HG03342 (cell line): ENCODE results near the gene AGO3.

Experiments
- ATAC-seq: cut with Tn5 transposase; IDR thresholded peaks from one replicate; pipeline ENCODE4 v1.9.1; 2021; ENCODE audit warnings: mild to moderate bottlenecking, moderate library complexity; ENCODE audit not compliant: unreplicated experiment

AGO3 gene

DNA sequence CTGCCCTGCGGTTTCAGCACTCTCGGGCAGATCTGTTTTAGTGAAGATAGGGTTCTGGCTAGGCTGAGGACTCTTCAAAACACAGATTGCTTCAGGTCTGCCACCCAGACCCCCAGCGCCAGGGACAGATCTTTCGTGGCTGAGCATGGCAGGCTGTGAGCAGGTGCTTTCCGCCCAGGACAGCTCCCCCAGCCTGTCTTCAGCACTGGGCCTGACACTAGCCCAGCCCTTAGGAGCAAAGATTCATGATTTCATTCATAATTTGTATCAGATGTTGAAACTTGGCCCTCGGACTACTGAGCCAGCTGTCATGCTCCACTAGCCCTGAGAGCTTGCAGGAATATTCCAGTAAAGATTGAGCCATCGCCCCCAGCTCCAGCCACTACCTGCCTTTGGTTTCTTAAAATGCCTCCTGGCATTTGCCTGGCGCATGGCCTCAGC lies 163.7 kb downstream of the AGO3 start:
- ATAC-seq, result no peak

DNA sequence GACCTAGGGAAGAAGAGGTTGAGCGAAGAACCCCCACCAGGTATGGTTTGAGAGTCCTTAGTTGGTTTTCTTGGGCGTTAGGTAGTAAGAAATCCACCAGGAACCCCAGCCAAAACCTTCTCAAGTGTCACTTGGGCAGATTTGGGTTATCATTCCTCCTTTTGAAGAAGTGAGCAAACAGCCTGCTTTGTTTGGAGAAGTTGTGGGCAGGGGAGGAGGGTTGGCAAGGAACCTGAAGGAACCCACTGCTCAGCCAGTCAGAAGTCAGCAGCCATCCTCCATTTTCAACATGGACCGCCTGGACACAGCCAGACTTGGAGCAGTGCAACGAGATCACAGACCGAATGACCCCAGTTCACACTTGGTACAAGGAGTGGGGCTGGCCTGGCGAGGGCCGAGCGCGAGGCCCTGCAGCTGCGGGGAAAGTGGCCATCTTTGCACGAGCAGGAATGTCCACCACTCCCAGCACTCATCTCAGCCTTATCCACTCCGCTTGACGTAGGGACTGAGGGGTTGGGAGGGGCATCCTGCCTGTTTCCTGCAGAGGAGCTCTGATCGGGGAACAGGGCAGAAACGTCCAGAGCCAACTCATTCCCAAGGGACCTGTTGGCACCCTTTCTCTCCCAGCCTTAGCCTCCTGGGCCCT lies 165.0 kb downstream of the AGO3 start:
- ATAC-seq, result no peak

DNA sequence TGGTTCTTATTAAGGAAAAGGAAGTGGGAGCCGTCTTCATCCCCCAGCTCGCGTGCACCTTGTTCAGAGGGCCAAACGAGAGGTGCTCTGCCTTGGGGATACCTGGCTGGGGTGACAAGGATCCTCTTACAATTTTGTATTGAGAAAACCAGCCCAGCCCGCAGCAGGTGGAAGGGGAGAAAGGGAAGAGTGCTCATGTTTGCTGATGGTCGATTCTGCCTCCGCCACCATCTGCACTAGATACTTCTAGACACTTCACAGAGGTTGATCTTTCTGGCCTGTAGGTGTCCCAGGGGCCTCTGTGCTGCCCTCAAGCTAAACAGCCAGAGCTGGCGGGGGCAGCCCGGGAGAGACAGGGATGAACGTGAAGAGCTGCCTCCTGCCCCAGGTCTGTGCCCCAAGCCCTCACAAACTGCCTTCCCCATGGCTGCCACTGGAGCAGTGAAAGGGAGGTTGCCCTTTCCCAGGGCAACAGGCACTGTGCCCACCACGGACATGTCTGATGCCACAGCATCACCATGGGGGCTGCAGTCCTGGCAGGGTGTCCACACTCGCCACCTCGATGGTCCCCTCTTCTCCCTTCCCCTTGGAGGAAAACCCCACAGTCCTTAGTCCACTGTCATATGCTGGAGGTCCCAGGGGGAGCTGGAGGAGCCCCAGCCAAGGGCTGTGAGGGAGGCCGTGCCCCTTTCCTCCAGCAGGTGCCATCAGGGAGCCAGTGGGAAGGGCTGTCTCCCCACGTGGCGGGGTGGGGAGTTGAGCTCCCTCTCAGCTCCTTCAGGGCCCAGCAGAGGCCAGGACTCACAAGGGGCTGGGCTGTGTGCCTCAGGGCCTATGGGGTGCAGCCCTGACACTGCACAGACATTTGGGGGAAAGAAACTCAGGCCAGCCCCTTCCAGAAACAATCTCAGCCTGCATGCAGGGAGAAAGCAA lies 165.9 kb downstream of the AGO3 start:
- ATAC-seq, result no peak

DNA sequence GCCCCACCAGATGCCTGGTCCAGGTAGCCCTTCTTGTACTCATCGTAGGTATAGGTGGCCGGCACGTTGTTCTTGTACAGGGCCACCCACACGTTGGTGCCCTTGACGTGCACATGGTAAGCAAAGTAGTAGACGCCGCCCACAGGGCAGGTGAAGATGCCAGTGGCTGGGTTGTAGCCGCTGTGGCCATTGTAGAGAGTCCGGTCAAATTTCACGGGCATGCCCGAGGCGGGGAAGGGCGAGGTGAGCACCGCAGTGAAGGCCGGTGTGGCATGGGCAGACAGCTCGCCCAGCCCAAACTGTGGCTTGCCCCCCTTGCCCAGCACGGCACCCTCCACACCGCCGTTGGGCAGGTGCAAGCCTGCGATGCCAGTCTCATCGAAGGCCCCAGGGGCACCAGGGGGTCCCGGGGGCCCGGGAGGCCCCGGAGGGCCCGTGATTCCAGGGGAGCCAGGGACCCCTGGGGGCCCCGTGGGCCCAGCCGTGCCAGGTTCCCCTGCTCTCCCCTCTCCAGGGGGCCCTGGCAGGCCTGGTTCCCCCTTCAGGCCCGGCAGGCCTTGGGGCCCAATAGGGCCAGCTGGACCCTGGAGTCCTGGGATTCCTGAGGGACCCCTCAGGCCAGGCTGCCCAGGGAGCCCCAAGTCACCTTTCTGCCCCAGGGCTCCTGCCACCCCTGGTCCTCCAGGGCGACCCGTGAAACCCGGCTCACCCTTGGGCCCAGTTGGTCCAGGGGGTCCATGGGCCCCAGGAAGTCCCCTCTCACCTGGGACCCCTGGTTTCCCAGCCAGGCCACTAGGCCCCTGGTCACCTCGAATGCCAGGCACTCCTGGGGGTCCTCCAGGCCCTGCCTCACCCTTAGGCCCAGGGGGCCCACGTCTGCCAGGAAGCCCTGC lies 167.0 kb downstream of the AGO3 start:
- ATAC-seq, result no peak

DNA sequence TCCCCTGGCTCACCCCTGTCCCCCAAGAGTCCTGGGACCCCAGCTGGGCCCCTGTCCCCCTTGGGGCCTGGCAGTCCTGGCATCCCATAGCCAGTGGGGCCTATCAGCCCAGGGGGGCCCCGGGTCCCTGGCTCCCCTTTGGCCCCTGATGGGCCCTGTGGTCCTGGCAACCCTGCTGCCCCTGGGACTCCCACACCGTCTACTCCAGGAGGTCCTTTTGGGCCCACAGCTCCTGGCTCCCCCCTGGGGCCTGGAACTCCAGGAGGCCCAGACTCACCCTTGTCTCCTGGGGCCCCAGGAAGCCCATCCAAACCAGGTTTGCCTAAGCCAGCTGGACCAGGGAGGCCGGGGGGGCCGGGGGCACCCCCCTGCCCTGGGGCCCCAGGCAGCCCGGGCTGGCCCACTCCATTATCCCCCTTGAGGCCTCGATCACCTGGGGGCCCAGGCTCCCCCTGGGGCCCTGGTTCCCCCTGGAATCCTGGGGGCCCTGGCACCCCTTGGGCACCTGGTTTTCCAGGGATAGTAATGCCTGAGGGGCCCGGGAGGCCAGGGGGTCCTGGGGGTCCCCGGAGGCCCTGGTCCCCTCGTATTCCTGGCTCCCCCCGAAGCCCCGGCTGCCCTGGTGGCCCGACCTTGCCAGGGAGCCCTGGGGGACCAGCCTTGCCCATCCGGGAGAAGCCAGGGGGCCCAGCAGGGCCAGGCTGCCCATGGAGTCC lies 167.9 kb downstream of the AGO3 start:
- ATAC-seq, result no peak

DNA sequence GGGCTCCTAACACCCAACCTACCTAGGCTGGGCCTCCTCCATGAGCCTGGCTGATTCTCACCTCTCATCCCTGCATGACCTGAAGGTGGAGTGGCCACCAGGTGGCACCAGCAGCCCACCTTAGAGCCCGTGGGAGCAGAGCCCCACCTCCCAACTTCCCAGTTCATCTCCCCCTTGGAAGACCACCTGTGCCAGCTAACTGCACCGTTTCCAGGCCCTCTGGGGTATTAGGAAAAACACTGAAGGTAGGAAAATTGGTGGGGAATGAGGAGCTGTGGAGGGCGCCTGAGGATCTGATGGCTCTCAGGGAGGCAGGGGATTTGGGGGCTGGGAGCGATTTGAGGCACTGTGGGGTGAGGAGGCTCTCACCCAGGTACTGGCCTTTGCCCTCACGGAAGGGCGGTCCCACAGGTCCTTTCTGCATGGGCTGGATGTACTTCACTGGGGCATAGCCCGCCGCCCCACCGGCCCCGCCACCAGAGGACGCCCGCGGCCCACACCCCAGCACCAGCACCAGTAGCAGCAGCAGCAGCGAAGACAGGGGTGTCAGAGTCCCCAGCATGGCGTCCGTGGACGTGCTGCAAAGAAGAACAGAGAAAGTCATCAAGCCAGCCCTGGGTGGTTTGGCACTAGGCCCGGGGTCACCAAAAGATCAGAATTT lies 168.9 kb downstream of the AGO3 start:
- ATAC-seq, result no peak

DNA sequence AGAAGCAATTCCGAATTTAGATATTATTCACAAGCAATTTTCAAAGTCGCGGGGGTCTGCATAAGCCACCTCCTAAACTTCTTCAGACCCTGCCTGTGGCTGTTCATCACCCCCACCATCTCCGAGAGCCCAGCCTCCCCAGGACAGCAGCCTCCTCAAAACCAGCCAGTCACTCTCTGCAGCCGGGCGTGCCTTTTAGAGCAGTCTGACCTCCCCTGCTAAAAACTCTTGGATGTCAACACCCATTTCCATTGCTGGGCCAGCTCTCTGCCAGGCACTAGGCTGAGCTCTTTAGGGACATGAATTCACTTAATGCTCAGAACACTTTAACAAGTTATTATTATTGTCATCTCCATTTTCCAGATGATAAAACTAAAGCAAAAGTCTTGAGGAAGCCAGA lies 169.5 kb downstream of the AGO3 start:
- no peak for ATAC-seq

DNA sequence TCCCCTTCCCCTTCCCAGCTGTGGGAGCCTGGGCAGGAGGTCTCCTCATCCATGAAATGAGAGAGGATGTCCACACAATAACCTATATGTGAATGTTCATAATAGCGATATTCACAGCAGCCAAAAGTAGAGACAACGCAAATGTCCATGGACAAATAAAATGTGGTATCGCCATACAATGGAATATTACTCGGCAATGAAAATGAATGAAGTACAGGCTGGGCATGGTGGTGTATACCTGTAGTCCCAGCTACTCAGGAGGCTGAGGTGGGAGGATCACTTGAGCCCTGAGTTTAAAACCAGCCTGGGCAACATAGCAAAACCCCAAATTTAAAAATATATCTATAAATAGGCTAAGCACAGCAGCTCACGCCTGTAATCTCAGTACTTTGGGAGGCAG lies 170.6 kb downstream of the AGO3 start:
- no peak for ATAC-seq

DNA sequence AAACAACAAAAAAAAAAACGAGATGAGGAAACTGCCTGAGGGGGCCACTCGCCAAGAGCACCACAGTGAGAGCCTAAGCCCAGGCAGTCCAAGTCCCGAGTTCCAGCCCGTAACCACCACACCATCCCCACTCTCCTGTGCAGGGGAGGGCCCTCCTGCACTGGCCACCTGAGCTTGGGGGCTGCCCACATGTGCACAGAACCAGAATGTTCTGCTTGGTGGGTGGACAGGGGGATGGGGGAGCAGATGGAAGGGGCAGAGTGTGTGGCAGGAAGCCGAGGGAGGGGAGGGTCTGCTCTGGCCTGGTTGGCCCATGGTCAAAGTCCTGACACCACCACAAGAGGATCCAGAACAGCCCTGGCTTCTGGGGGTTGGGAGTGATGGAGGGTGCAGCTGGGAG lies 175.4 kb downstream of the AGO3 start:
- no peak for ATAC-seq

DNA sequence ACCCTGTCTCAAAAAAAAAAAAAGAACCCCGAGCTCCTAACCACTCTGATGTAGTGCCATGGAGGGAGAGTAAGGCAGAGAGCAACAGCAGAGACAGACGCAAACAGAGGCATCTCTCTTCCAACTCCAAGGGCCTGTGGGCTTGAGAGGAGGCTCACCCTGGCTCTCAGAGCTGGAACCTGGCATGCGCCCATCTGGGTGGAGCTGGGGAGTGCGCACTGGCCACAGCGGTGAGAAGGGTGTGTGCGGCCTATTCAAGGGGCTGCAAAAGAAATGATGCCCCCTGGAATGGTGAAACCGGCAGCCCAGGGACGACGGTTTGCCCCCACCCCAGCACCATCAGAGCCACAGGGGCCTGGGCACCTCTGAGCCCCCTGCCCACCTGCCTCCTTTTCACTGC lies 176.5 kb downstream of the AGO3 start:
- ATAC-seq, result no peak

DNA sequence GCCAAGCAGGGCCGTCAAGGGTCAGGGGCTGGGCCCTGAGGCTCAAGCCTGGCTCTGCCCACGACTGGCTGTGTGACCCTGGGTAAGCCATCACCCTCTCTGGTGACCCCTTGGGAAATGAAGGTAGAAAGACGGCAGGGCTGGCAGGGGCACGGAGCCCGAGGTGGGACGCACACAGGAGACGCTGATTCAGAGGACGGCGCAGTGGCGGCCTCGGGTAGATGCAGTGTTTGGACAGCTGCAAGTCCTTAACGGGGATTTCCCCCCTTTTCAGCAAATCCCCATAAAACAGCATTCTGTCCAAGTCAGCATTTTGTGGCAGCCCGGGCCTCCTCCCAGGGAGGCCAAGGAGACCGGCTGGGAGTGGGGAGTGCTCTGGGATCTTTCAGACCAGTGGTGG lies 177.4 kb downstream of the AGO3 start:
- ATAC-seq, result no peak

DNA sequence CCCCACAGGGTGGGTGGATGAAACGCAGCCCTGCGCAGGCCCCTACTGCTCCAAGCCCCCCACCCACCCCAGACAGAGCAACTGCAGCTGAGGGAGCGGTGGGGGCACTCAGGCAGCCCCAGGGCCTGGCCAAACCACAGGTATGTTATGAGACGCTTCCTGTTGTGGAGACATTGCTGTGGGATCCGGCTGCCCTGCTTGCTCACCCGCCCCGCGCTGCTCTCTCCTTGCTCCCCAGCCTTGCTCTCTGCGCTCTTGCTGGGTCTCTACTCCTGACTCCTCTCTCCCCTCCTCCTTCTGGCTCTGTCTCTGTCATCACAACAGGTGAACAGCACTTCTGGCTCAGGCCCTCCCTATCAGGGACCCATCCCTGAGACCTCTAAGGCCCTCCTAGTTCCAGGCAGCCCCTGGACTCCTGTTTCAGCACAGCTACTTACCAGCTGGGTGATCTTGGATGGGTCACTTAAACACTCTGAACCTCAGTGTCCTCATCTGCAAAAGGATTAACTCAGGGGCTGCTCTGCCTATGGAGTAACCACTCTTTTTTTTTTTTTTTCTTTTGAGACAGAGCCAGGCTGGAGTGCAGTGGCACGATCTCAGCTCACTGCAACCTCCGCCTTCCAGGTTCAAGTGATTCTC lies 178.3 kb downstream of the AGO3 start:
- no peak for ATAC-seq

DNA sequence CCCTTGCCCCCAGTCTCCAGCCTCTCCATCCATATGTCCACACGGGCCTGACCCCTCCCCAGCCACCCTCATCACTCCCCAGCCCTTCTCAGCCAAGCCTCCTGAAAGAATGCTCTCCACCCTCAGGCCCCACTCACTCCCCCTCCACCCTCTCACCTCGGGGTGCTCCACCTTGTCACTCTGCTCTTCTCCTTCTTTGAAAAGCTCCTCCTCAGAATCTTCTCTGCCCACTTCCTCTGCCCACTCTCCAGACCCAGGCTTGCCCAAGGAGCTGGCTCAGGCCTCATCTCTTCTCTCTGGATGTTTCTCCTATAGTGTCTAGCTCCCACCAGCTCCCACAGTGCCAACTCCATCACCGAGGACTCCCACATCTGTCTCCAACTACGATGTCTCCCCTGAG lies 180.2 kb downstream of the AGO3 start:
- ATAC-seq, result no peak

DNA sequence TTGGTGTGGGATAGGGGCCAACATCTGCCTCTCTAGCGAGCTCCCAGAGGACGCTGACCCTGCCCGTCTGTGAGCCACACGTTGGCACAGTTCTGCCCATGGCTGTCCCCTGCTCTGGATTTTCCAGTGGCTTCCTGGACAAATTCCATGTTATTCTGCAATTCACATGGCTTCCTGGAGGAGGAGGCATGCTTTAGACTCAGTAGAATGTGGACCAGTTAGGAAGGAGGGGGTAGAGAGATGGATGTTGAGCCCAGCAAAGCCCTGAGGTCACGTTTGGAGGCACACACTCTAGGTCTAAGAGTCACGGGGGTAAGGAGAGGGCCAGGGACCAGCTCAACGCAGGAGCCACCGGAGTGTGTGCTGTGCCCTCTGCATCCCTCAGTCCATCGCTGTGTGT lies 181.9 kb downstream of the AGO3 start:
- no peak for ATAC-seq

DNA sequence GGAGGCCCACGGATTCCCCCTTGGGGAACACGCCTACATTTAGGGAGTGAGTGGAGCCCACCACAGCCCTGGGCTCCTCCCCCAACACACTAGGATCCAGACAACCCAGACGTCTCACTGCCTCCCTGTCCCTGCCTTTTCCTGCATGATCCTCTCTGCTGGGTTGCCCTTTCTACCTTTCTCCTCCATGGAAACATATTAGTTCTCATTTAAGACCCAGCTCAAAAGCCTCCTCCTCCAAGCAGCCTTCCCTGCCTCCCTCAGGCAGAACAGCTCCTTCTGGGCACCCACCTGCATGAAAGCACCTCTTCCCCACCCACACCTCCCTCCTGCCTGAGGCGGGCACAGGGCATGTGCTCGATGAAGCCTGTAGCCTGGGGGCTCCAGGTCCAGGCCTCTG lies 183.5 kb downstream of the AGO3 start:
- no peak for ATAC-seq

DNA sequence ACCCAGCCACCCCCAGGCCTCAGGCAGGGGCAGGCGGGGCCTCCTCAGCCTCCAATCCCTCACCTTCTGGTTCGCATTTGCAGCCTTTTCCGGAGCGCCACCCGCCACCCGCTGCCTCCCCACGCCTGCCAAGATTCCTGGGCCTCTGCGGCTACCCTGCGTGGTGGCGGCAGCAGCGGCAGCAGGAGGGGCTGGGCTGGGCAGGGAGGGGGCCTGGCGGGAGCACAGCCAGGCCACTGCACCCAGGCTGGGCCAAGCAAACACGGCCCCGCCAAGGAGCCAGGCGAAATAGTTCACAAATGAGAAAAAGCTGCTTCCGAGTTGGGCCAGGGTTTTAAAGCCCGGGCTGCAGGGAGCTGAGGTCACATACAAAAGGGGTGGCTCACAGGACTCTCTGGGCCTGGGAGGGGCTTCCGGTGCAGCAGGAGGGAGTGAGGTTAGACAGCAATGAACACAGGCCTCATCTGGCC lies 184.3 kb downstream of the AGO3 start:
- no peak for ATAC-seq

DNA sequence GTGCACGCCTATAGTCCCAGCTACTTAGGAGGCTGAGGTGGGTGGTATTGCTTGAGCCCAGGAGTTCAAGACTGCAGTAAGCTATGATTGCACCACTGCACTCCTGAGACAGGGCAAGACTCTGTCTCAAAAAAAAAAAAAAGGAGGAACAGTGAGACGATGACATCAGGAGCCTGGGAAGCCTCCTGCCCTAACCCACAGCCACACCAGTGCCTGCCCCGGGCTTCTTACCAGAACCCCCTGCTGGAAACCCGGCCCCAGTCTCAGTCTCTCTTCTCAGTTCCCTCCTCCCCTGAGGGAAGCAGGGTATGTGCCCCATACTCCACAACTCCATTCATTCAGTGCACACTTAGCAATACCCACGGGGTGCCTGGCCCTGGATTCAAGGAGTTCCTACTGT lies 185.0 kb downstream of the AGO3 start:
- no peak for ATAC-seq

DNA sequence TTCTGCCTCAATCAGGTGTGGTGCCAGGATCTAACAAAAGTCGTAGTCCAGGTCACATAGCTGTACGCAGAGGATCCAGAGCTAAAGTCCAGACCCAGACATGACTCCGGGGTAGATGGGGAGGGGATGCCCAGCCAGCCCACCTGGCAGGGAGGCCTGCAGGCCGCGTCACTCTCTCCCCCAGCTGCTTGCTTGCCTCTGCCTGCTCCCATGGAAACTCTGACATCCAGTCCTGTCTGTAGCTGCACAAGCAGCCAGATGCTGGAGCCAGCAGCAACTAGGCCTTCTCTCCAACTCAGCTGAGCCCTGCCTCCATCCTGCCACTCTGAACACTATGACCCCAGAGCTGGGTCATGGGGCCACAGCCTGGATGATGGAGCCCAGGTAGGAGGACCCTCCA lies 186.0 kb downstream of the AGO3 start:
- no peak for ATAC-seq

DNA sequence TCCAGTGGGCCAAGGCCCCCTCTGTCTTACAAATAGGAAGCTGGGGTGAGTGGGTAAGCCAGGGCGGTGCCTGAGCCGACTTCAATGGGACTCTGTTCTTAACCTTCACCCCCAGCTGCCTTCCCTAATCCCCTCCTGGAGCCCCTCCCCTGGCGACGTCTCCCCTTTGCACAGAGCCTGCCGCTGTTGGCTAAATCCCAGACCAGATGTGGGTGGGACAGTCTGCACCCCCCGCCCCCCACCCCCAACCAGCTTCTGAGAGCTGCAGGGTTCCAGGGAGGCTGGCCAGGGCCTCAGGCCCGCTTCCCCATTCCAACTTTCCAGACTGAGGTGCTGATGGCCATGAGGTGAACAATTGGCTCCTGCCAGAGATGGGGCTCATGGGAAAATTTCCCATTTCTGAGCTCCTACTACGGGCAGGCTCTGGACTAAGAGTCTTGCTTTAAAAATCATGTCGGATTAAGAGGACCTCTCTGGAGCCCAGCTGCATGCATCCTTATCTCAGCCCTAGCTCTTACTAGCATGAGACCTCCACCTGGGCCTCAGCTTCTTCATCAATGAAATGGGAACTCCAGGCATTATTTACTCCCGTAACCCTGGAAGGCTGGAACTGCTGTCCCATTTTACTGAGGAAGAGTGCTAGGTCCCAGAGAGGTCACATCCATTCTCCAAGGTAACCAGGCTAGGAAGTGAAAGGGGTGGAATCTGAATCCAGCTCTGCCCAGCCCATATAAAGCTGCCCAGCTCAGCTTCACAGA lies 187.7 kb downstream of the AGO3 start:
- ATAC-seq, result no peak
